DMS153 treated with DMSO at 0.1 percent for 48 hours (cell line): Measurements from ENCODE around the gene ZFYVE9.
A peak's percentile ranks its signal among the peaks of the same experiment; 100 is the strongest.
"Not testable (repeated sequence)": the region's sequence is repeated elsewhere in the genome, so short reads cannot be mapped to it uniquely, and the experiment has no call there.

ENCODE experiments used
- DNase-seq: peaks from one replicate; lab custom pipeline; 2025; ENCODE audit not compliant: unreplicated experiment; lab: John Stamatoyannopoulos, UW

The ZFYVE9 gene

DNA sequence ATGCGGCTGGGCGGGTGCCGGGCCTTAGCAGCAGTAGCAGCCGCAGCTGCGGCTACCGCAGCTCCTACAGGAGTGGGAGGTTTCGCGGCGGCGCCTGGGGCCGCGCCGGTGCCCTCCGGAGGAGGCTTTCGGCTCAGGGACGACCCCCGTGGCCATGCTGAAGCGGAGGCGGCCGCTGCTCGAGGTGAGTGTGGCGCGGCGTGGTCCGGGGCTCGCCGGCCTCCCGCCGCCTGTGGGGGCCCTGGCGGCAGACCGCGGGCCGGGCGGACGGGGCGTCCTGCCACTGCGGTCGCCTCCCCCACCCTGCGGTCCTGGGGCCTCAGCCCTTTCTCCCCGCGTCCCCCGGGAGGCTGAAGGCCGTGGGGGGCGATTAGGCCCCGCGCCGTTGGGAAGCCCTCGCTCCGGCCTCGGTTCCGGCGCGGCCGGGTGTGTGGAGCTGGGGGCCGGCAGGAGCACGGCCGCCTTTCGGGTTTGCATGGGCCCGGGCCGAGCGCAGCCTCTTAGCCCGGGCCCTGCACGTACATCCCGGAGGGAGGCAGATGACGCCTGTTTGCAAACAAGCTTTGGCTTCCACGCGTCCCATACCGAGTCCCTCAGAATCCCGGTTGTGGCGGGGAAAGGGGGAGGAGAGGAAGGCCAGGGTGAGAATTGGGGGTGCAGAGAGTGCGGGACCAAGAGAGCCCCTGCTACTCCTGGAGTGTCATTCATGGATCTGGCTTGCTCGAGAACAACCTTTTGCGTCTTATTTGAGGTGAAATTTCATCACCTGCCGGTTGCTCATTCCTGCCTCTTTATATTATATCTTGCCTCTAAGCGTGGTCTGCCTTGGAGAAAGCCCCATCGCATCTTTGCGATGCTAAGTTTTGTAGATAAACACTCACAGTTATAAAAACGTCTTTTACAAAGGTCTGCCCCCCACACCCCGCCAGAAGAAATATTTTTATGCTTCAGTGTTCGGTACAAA, 613 bp downstream of the ZFYVE9 start:
- peak; percentile 18 for DNase-seq

DNA sequence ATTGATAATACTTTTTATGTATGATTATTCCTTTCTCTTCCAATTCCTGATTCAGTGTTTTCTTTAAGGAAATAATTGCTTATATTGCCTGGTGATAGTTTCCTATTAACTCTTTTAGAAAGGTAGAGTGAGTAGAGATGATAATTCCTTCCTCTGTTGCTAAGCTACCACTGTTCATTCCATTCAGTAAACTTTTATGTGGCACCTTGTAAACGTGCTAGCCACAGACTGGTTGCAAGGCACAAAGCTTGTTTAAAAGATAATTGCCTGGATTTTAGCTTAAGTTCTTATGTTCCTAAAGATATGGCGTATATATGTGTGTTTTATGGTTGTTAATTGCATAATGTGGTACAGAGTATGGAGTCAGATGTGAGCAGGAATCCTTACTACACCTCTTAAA, 3.2 kb downstream of the ZFYVE9 start:
- DNase-seq = no peak

GRCh38 chr1:52150445-52150844, 8.6 kb downstream of the ZFYVE9 start:
- DNase-seq = not testable (repeated sequence)

- no peak for DNase-seq
Measured at GRCh38 chr1:52150946-52151345, 9.1 kb downstream of the ZFYVE9 start.

DNA sequence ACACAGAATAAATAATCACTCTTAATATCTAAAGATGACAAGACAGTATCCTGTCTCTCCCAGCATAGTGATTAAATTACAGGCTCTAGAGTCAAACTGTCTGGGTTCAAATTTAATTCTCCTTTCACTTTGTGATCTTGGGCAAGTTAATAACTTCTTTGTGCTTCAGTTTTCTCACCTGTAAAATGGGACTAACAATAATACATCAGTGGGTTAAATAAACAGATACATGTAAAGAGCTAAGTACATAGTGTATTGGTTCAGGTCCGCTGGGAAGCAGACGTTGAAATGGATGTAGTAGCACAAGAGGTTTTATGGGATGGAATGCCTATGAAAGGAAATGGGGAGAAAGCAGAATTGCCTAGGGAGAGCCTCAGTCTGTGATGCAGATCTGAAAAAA, 10.7 kb downstream of the ZFYVE9 start:
- DNase-seq = no peak

- DNase-seq = no peak
Measured at GRCh38 chr1:52153010-52153409, 11.1 kb downstream of the ZFYVE9 start.

DNA sequence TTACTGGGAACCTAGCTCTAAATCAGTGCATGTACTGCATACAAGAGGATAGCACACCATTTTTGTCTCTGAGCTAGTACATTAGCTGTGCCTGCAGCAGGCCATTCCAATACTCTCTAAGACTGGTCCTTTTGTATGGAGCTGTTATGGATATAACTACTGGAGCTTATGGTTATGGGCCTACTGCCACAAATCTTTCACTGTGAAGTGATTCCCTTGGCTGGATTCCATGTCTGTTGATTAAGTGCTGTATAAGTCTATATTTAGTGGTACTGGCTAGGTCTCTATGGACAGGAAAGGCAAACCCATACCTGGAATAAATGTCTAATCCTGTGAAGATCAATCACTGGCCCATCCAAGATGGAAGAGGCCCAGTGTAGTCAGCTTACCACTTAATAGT, 12.0 kb downstream of the ZFYVE9 start:
- no peak for DNase-seq

DNA sequence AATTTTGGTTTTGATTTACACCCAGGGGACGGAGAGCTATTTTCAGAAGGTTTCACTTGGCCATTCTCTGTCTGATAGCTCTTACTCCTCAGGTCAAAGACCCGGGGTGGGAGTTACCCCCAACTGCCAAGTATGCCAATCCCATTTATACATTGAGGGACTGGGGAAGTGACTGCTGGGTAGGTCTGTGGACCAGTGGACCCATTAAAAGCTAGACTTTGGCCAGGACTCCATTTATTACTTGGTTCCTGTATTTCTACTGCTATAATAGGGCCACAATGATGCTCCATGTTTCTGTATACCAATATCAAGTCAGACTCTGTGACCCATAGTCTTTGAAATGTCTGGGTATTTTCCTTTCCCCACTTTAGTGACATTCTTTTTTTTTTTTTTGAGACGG, 14.6 kb downstream of the ZFYVE9 start:
- DNase-seq = no peak

DNA sequence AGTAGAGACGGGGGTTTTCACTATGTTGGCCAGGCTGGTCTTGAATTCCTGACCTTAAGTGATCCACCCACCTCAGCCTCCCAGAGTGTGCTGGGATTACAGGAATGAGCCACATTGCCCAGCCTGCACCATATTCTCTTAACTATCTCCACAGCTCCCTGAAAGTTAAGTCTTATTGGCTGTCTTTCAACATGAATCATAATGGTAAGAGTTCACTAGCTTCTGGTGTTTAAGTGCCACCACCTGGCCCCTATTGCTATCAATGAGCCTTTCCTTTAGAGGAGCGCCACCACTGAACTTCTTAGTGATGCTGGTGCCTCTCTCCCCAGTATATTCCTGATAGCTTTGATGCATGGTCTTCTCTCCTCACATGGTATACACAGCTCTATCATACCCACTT, 15.7 kb downstream of the ZFYVE9 start:
- no peak for DNase-seq

- no peak for DNase-seq
Measured at GRCh38 chr1:52158218-52158617, 16.3 kb downstream of the ZFYVE9 start.

DNA sequence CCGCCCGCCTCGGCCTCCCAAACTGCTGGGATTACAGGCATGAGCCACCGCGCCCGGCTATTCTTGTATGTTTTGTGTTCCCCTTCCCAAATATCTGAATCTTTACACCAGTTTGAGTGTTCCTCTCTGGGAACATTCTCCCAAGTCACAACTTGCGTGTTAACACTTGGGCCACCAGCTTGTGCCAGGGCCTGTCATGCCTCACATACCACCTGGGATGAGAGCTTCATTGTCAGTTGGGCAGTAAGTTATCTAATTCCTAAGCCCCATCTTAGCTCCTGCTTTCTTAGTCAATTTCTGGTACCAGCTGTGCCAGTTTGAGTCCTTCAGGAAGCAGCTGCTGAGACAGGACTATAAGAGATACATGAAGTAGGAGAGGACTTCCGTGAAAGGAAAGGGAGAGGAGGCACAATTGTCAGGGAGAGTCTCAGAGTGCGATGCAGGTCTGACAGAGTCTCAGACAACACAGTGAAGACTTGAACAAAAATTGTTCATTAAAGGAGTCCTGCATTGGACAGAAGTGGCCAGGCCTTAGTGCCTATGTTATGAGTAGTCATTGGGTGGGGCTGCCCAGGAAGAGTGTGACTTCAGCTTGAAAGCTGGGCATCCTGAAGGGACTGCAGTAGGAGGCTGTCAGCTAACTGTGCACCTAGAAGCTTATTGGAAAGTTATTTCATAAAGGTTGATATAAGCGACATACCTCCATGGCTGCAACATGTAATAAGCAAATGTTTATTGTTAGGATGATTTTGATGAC, 17.3 kb downstream of the ZFYVE9 start:
- no peak for DNase-seq

- DNase-seq = no peak
Measured at GRCh38 chr1:52162947-52163346, 21.1 kb downstream of the ZFYVE9 start.

- no peak for DNase-seq
Measured at GRCh38 chr1:52164604-52165003, 22.7 kb downstream of the ZFYVE9 start.

GRCh38 chr1:52166996-52167753, 25.3 kb downstream of the ZFYVE9 start:
- DNase-seq = no peak

- DNase-seq = no peak
Measured at GRCh38 chr1:52168373-52169080, 26.6 kb downstream of the ZFYVE9 start.

DNA sequence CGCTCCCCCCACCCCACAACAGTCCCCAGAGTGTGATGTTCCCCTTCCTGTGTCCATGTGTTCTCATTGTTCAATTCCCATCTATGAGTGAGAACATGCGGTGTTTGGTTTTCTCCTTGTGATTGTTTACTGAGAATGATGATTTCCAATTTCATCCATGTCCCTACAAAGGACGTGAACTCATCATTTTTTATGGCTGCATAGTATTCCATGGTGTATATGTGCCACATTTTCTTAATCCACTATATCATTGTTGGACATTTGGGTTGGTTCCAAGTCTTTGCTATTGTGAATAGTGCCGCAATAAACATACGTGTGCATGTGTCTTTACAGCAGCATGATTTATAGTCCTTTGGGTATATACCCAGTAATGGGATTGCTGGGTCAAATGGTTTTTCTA, 29.3 kb downstream of the ZFYVE9 start:
- not testable (repeated sequence) for DNase-seq

GRCh38 chr1:52179073-52179472, 37.2 kb downstream of the ZFYVE9 start:
- no peak for DNase-seq

DNA sequence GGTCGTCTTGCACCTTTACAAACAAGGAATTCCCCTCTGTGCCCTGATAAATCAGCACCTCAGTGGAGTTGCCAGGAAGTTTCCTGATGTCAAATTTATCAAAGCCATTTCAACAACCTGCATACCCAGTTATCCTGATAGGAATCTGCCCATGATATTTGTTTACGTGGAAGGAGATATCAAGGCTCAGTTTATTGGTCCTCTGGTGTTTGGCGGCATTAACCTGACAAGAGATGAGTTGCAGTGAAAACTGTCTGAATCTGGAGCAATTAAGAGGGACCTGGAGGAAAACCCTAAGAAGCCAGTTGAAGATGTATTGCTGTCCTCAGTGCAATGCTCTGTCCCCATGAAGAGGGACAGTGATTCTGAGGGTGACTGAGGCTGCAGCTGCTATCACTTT, 38.3 kb downstream of the ZFYVE9 start:
- no peak for DNase-seq

GRCh38 chr1:52181759-52182158, 39.9 kb downstream of the ZFYVE9 start:
- DNase-seq = not testable (repeated sequence)

GRCh38 chr1:52182328-52182727, 40.4 kb downstream of the ZFYVE9 start:
- not testable (repeated sequence) for DNase-seq
